GM19240 (cell line): Measurements from ENCODE around the gene SIN3A.
"Not testable (repeated sequence)": the region's sequence is repeated elsewhere in the genome, so short reads cannot be mapped to it uniquely, and the experiment has no call there.

ENCODE experiments used
- DNase-seq: peaks from one replicate; pipeline ENCODE4 v3.0.0; 2011; ENCODE audit warnings: low spot score; ENCODE audit not compliant: insufficient read length

Gene SIN3A

DNA sequence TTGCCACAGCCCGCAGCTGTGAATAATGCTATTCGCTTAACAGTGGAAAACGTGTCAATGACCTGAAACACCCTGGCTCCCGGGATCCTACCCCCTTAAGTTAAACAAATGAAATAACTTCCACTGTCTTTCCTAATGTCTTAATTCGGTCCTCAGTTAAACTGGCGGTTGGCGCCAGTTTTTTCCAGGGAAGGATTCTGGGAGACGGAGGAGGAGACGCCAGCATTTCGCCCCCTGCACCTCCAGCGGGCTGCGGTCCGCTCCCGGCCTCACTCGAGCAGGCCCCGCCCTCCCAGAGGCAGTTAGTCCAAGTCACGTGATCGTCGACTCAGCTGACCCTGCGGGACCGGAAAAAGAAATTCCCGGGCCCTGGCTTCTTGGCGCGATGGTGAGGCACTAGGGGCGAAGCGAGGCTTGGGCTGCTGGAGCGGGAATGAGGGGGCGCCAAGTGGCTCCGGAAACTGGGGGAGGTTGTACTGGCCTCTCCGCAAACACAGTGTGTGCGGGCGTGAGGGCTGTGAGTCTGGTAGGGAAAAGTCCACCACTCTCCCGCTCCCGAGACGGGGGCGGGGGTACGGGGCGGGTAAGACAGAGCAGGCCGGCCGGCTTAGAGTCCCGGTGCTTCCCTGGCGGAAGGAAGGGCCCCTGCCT, 115.7 kb downstream of the SIN3A start, which contains the start of gene COMMD4:
TSS of gene COMMD4 (plus strand) at position 359 of the 651 bp plus-strand sequence. CDS start at position 386, 27 bp downstream.
- peak; percentile 62 for DNase-seq

GRCh38 chr15:75335313-75335704, 116.2 kb downstream of the SIN3A start:
- DNase-seq = no peak

GRCh38 chr15:75333654-75334419, 117.7 kb downstream of the SIN3A start:
- DNase-seq = not testable (repeated sequence)

- not testable (repeated sequence) for DNase-seq
These were observed 119.4 kb downstream of the SIN3A start for GRCh38 chr15:75332093-75332492.

DNA sequence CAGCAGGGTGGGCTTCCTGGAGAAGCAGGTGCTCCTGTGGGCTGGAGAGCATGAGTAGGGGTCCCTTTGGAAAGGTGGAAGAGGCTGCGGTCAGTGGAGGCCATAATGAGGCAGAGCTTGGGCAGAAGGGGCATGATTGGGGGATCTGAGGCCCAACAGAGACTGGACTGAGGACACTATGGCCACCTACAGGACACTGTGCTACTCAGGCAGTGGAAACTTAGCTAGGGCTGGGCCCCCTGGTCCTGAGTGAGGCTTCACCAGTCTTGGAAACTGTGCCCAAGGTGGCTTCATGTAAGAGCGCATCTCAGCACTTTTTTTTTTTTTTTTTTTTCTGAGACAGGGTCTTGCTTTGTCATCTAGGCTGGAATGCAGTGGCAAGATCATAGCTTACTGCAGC, 121.9 kb downstream of the SIN3A start:
- DNase-seq = no peak

DNA sequence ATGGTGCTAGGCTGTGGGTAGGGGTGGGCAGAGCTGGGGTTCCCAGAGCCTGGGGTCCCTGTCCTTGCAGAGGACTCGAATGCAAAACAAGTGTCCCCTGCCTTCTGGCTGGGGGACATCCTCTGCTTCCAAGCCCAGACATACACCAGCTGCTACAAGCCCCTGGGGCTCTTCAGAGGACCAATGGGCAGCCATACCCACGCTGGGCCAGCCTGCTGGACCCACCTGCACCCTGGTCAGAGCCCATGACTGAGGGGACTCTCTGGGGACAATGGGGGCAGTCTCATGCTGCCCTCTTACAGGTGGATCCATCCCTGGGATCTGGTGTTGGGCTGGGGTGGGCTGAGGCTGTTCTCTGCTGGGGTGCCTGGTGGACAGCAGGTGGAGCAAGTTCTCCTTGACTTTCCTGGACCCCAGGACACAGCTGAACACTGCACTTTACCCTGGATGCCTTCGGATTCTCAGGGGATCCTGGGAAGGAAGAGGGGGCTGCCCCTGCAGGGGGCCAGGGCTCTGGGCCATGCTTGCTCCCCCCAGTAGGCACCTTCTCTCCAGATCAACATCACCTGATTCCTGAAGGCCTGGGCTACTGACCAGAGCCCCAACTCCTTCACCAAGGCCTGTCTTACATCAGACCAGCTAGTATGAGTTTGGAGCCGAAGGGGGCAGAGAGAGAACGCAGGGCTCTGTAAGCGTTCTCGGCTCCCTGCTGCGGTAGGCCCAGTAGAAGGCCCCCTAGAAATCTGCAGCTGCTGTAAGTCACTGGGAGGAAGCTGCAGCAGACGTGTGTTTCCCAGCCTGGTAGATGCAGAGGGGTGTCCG, 122.8 kb downstream of the SIN3A start:
- no peak for DNase-seq

- DNase-seq = no peak
These were observed 124.0 kb downstream of the SIN3A start for GRCh38 chr15:75327491-75327890.

GRCh38 chr15:75327005-75327404, 124.5 kb downstream of the SIN3A start:
- DNase-seq = no peak

GRCh38 chr15:75325922-75326321, 125.6 kb downstream of the SIN3A start:
- no peak for DNase-seq

GRCh38 chr15:75321711-75322110, 129.8 kb downstream of the SIN3A start:
- no peak for DNase-seq
